ENCODE data around the gene PREX1. TPM values are rescaled to one million over a fixed set of nuclear protein-coding genes. Genes with fewer than 3 reads are reported as not detected.

Gene PREX1
- polyA plus RNA-seq, 1 donor (not counting 4 experiments of a cell fraction or from before 2014, with no cell fraction given), result 0.22 TPM

DNA sequence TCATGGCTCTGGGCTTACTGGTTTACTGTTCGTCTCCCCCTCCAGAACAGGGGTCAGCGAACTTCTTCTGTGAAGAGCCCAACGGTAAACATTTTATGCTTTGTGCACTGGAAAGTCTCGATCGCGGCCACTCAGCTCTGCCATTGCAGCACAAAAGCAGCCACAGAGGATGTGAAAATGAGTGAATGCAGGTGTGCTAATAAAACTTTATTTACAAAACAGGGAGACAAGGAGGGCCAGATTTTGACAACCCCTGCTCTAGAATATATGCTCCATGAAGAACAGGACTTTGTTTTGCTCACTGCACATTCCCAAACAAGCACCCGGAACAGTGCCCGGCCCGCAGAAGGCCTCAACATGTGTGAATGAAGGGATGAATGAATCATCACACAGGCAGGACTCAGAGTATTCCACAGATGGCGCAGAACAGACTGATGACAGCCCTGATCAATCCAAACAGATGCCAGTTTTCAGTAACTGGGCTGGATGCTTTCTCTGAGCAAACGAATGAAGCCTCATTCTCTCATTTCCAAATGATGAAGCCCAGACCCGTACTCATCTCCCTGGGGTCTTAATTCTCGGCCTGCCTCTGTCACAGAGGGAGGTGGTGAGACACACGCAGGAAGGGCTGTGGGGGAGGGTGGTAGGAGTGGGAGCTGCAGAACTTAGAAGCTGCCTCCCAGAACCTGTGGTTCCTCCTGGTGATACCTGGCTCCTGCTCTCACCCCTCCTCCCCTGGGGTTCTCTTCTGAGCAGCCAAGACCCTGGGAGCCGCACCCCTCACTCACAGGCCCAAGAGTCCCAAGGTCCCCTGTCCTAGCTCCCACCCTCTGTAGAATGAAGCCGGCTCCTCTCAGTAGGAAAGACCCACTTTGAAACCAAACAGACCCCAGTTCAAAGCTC is 196.4 kb downstream of the PREX1 start:
- H3K4me1 ChIP-seq (ENCODE audit: control insufficient read depth, extremely low read depth, insufficient read depth, low read length), result no peaks in the 10 kb centered on the region
- H3K36me3 ChIP-seq (ENCODE audit: control insufficient read depth in 2 of 2, extremely low read depth in 1 of 2, insufficient read depth in 2 of 2, low read length in 2 of 2), result no peaks in the 10 kb centered on the region
- DNase-seq (ENCODE audit: low read depth, low spot score), result no peak
- H2AFZ ChIP-seq (ENCODE audit: control insufficient read depth, low read length), result no peak overlapping the region
- H3K9me3 ChIP-seq (ENCODE audit: control insufficient read depth, low read depth, low read length), result no peaks in the 10 kb centered on the region
- H3K9me1 ChIP-seq (ENCODE audit: control insufficient read depth, extremely low read depth, insufficient read depth, low read length), result no peaks in the 10 kb centered on the region
- H3K4me2 ChIP-seq (ENCODE audit: control insufficient read depth, extremely low read depth, insufficient read depth, low read depth, low read length), result no peak overlapping the region
- H3K79me2 ChIP-seq (ENCODE audit: control insufficient read depth, insufficient read depth, low read length), result no peaks in the 10 kb centered on the region
- dilution Hi-C loops (cut with MboI; ENCODE audit: extremely low pct_ligation_motif_present, low sequenced_read_pairs), result no loop called here
- TF ChIP-seq, protein P1, sequence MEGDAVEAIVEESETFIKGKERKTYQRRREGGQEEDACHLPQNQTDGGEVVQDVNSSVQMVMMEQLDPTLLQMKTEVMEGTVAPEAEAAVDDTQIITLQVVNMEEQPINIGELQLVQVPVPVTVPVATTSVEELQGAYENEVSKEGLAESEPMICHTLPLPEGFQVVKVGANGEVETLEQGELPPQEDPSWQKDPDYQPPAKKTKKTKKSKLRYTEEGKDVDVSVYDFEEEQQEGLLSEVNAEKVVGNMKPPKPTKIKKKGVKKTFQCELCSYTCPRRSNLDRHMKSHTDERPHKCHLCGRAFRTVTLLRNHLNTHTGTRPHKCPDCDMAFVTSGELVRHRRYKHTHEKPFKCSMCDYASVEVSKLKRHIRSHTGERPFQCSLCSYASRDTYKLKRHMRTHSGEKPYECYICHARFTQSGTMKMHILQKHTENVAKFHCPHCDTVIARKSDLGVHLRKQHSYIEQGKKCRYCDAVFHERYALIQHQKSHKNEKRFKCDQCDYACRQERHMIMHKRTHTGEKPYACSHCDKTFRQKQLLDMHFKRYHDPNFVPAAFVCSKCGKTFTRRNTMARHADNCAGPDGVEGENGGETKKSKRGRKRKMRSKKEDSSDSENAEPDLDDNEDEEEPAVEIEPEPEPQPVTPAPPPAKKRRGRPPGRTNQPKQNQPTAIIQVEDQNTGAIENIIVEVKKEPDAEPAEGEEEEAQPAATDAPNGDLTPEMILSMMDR (optimal IDR thresholded peaks at IDR 0.05 in 1 of 3, IDR thresholded peaks at IDR 0.05 in 1 of 3, conservative IDR thresholded peaks at IDR 0.05 in 1 of 3; ENCODE audit: extremely low read depth in 1 of 3, insufficient read depth in 2 of 3, low read length in 3 of 3), result no peak
- no peak for TF ChIP-seq EZH2 (IDR thresholded peaks at IDR 0.05; ENCODE audit: low read length)
- no peaks in the 10 kb centered on the region for H3K27me3 ChIP-seq (ENCODE audit: control insufficient read depth, extremely low read depth, insufficient read depth, low read length)
- no peak overlapping the region for H3K4me3 ChIP-seq (ENCODE audit: control insufficient read depth in 2 of 3, extremely low read depth in 1 of 3, insufficient read depth in 2 of 3, low read depth in 1 of 3, low read length in 3 of 3)
- FAIRE-seq, result peak; percentile 17
- H3K27ac ChIP-seq (ENCODE audit: control insufficient read depth, insufficient read depth, low read length), result no peak overlapping the region
- no peaks in the 10 kb centered on the region for H4K20me1 ChIP-seq (ENCODE audit: control insufficient read depth, extremely low read depth, insufficient read depth, low read length)
- no peak overlapping the region for H3K9ac ChIP-seq (ENCODE audit: control insufficient read depth, extremely low read depth, insufficient read depth, low read length)

DNA sequence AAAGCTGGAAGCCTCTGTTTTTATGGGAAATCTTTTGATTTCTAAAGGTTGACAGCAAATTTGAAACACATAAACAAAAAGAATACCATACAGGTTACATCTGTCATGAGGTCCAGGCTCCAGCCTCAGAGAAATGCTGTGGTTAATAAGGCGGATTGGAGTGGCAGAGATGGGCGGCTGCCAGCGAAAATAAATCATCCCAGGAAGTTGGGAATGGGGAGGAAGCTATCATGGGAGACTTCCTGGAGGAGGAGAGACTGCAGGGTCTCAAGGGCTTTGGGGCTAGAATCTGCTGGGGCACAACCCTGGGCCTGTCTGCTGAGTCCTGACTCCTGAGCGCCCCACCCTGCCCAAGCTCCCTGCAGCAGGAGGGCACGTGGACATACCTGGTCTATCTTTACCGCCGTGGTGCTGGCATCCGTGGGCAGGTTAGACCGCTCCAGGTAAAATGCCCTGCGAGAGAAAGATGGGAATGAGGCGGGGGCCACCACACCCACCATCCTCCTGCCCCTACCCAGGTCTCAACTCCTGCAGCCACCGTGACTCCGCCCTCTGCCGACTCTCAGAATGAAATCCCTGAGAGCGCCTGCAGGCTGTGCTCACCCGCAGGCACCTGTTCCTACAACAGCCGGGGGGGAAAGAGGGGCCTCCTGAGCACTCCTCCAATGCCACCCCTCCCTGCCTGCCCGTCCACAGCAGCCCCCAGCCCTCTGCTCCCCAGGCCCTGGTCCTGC is 197.3 kb downstream of the PREX1 start:
- Histone ChIP-seq H3K27ac (ENCODE audit: control insufficient read depth, insufficient read depth, low read length) (no peak overlapping the region), H3K4me3 (ENCODE audit: control insufficient read depth in 2 of 3, extremely low read depth in 1 of 3, insufficient read depth in 2 of 3, low read depth in 1 of 3, low read length in 3 of 3) (no peak overlapping the region), H3K9me1 (ENCODE audit: control insufficient read depth, extremely low read depth, insufficient read depth, low read length) (no peaks in the 10 kb centered on the region), H3K36me3 (ENCODE audit: control insufficient read depth in 2 of 2, extremely low read depth in 1 of 2, insufficient read depth in 2 of 2, low read length in 2 of 2) (no peaks in the 10 kb centered on the region), H2AFZ (ENCODE audit: control insufficient read depth, low read length) (no peak overlapping the region), H3K79me2 (ENCODE audit: control insufficient read depth, insufficient read depth, low read length) (no peaks in the 10 kb centered on the region), H3K27me3 (ENCODE audit: control insufficient read depth, extremely low read depth, insufficient read depth, low read length) (no peaks in the 10 kb centered on the region), H3K9me3 (ENCODE audit: control insufficient read depth, low read depth, low read length) (no peaks in the 10 kb centered on the region), H4K20me1 (ENCODE audit: control insufficient read depth, extremely low read depth, insufficient read depth, low read length) (no peaks in the 10 kb centered on the region), H3K4me2 (ENCODE audit: control insufficient read depth, extremely low read depth, insufficient read depth, low read depth, low read length) (no peak overlapping the region), H3K9ac (ENCODE audit: control insufficient read depth, extremely low read depth, insufficient read depth, low read length) (no peak overlapping the region), H3K4me1 (ENCODE audit: control insufficient read depth, extremely low read depth, insufficient read depth, low read length) (no peaks in the 10 kb centered on the region)
- TF ChIP-seq, protein P1 (optimal IDR thresholded peaks at IDR 0.05 in 1 of 3, IDR thresholded peaks at IDR 0.05 in 1 of 3, conservative IDR thresholded peaks at IDR 0.05 in 1 of 3; ENCODE audit: extremely low read depth in 1 of 3, insufficient read depth in 2 of 3, low read length in 3 of 3), result no peak
- FAIRE-seq (no peak), DNase-seq (ENCODE audit: low read depth, low spot score) (no peak)
- dilution Hi-C loops (cut with MboI; ENCODE audit: extremely low pct_ligation_motif_present, low sequenced_read_pairs), result no loop called here
